Stimulated activated CD8-positive, alpha-beta memory T cell treated with anti-CD3 and anti-CD28 coated beads, Interleukin-12 subunit alpha, Interleukin-12 subunit beta, amount 100 ng/mL, for 24 hours (primary cell): ENCODE measurements around the gene SGK1.
"Not testable (repeated sequence)": the region's sequence is repeated elsewhere in the genome, so short reads cannot be mapped to it uniquely, and the experiment has no call there.

Source experiments
- DNase-seq: peaks from one replicate; pipeline ENCODE4 v3.0.0-alpha.2; 2020; ENCODE audit errors: extremely low read depth

SGK1 gene

GRCh38 chr6:134328138-134328537 lies 10.2 kb upstream of the SGK1 start:
- DNase-seq, result no peak

GRCh38 chr6:134326192-134326591 lies 8.3 kb upstream of the SGK1 start:
- DNase-seq, result not testable (repeated sequence)

- DNase-seq, result no peak
These were observed 6.9 kb upstream of the SGK1 start for GRCh38 chr6:134324766-134325165.

- no peak for DNase-seq
These were observed 6.2 kb upstream of the SGK1 start for GRCh38 chr6:134324141-134324540.

GRCh38 chr6:134323698-134324097 lies 5.8 kb upstream of the SGK1 start:
- DNase-seq, result no peak

GRCh38 chr6:134323294-134323693 lies 5.4 kb upstream of the SGK1 start:
- DNase-seq, result no peak

GRCh38 chr6:134322216-134322615 lies 4.3 kb upstream of the SGK1 start:
- DNase-seq, result no peak

GRCh38 chr6:134321246-134321645 lies 3.3 kb upstream of the SGK1 start:
- no peak for DNase-seq

GRCh38 chr6:134319686-134320085 lies 1.8 kb upstream of the SGK1 start:
- DNase-seq, result not testable (repeated sequence)

GRCh38 chr6:134318974-134319281 lies 1.0 kb upstream of the SGK1 start:
- no peak for DNase-seq

- no peak for DNase-seq
These were observed 493 bp upstream of the SGK1 start for GRCh38 chr6:134318236-134318973.

GRCh38 chr6:134316733-134317431 lies 1.0 kb downstream of the SGK1 start:
- no peak for DNase-seq

- DNase-seq, result no peak
These were observed 1.9 kb downstream of the SGK1 start for GRCh38 chr6:134315974-134316441.

- DNase-seq, result no peak
These were observed 2.7 kb downstream of the SGK1 start for GRCh38 chr6:134315189-134315588.

GRCh38 chr6:134314006-134314821 lies 3.7 kb downstream of the SGK1 start:
- DNase-seq, result no peak

- DNase-seq, result no peak
These were observed 5.8 kb downstream of the SGK1 start for GRCh38 chr6:134312038-134312660.

- no peak for DNase-seq
These were observed 7.1 kb downstream of the SGK1 start for GRCh38 chr6:134310817-134311216.

GRCh38 chr6:134309983-134310605 lies 7.8 kb downstream of the SGK1 start:
- no peak for DNase-seq

GRCh38 chr6:134309227-134309626 lies 8.7 kb downstream of the SGK1 start:
- no peak for DNase-seq

- no peak for DNase-seq
These were observed 9.1 kb downstream of the SGK1 start for GRCh38 chr6:134308800-134309199.

GRCh38 chr6:134307870-134308269 lies 10.0 kb downstream of the SGK1 start:
- DNase-seq, result no peak

GRCh38 chr6:134307075-134307474 lies 10.8 kb downstream of the SGK1 start:
- no peak for DNase-seq
